HG03469 (cell line): ENCODE results near the gene EZR.
"Not testable (repeated sequence)": the region's sequence is repeated elsewhere in the genome, so short reads cannot be mapped to it uniquely, and the experiment has no call there.

Experiments
- ATAC-seq: cut with Tn5 transposase; IDR thresholded peaks from one replicate; pipeline ENCODE4 v1.9.1; 2021; ENCODE audit warnings: mild to moderate bottlenecking, moderate library complexity, moderate number of reproducible peaks; ENCODE audit not compliant: unreplicated experiment

The EZR gene

GRCh38 chr6:158799051-158799792 is 19.9 kb downstream of the EZR start:
- no peak for ATAC-seq

GRCh38 chr6:158798311-158798710 is 20.9 kb downstream of the EZR start:
- ATAC-seq: no peak

- ATAC-seq: no peak
These were observed 21.5 kb downstream of the EZR start for GRCh38 chr6:158797331-158798310.

GRCh38 chr6:158796353-158796752 is 22.8 kb downstream of the EZR start:
- ATAC-seq: no peak

- ATAC-seq: no peak
These were observed 23.7 kb downstream of the EZR start for GRCh38 chr6:158795516-158795915.

- ATAC-seq: peak; percentile 38
These were observed 25.7 kb downstream of the EZR start for GRCh38 chr6:158793432-158793831.

GRCh38 chr6:158792505-158792904 is 26.7 kb downstream of the EZR start:
- not testable (repeated sequence) for ATAC-seq

GRCh38 chr6:158791274-158791855 is 27.8 kb downstream of the EZR start:
- no peak for ATAC-seq

GRCh38 chr6:158789115-158789917 is 29.9 kb downstream of the EZR start:
- ATAC-seq: no peak

GRCh38 chr6:158787395-158787794 is 31.8 kb downstream of the EZR start:
- ATAC-seq: no peak

- no peak for ATAC-seq
These were observed 32.4 kb downstream of the EZR start for GRCh38 chr6:158786645-158787304.

- ATAC-seq: no peak
These were observed 34.1 kb downstream of the EZR start for GRCh38 chr6:158785036-158785435.

GRCh38 chr6:158784505-158784904 is 34.7 kb downstream of the EZR start:
- ATAC-seq: no peak

- no peak for ATAC-seq
These were observed 35.3 kb downstream of the EZR start for GRCh38 chr6:158783851-158784250.

- ATAC-seq: no peak
These were observed 36.1 kb downstream of the EZR start for GRCh38 chr6:158783167-158783450.

GRCh38 chr6:158782432-158783166 is 36.6 kb downstream of the EZR start:
- no peak for ATAC-seq

- ATAC-seq: no peak
These were observed 37.3 kb downstream of the EZR start for GRCh38 chr6:158781692-158782373.

GRCh38 chr6:158780988-158781691 is 38.0 kb downstream of the EZR start:
- no peak for ATAC-seq
